NCI-H460 (cell line): Measurements from ENCODE around the gene SLC28A1. TPM values are rescaled to one million over a fixed set of nuclear protein-coding genes. Genes with fewer than 3 reads are reported as not detected.

Source experiments
- DNase-seq: peaks from one replicate; pipeline ENCODE4 v3.0.0-alpha.2; 2016; ENCODE audit warnings: low read depth; ENCODE audit errors: extremely low read depth
- polyA plus RNA-seq: library from polyadenylated mRNA; depleted of rRNA; stranded (reverse); fragments of >200 nt; gene quantifications from 2 replicates; pipeline ENCODE4 v1.2.3, GENCODE V29; 2014; cell fraction: nucleus; rRNA removed
- total RNA-seq: library from RNA; depleted of rRNA; stranded (reverse); fragments of >200 nt; shearing (Covaris generic); gene quantifications from 2 replicates; pipeline ENCODE4 v1.2.3, GENCODE V29; 2014; rRNA removed

Gene SLC28A1, protein sequence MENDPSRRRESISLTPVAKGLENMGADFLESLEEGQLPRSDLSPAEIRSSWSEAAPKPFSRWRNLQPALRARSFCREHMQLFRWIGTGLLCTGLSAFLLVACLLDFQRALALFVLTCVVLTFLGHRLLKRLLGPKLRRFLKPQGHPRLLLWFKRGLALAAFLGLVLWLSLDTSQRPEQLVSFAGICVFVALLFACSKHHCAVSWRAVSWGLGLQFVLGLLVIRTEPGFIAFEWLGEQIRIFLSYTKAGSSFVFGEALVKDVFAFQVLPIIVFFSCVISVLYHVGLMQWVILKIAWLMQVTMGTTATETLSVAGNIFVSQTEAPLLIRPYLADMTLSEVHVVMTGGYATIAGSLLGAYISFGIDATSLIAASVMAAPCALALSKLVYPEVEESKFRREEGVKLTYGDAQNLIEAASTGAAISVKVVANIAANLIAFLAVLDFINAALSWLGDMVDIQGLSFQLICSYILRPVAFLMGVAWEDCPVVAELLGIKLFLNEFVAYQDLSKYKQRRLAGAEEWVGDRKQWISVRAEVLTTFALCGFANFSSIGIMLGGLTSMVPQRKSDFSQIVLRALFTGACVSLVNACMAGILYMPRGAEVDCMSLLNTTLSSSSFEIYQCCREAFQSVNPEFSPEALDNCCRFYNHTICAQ
- not detected in 2 replicates for total RNA-seq
- not detected in 2 replicates for polyA plus RNA-seq

DNA sequence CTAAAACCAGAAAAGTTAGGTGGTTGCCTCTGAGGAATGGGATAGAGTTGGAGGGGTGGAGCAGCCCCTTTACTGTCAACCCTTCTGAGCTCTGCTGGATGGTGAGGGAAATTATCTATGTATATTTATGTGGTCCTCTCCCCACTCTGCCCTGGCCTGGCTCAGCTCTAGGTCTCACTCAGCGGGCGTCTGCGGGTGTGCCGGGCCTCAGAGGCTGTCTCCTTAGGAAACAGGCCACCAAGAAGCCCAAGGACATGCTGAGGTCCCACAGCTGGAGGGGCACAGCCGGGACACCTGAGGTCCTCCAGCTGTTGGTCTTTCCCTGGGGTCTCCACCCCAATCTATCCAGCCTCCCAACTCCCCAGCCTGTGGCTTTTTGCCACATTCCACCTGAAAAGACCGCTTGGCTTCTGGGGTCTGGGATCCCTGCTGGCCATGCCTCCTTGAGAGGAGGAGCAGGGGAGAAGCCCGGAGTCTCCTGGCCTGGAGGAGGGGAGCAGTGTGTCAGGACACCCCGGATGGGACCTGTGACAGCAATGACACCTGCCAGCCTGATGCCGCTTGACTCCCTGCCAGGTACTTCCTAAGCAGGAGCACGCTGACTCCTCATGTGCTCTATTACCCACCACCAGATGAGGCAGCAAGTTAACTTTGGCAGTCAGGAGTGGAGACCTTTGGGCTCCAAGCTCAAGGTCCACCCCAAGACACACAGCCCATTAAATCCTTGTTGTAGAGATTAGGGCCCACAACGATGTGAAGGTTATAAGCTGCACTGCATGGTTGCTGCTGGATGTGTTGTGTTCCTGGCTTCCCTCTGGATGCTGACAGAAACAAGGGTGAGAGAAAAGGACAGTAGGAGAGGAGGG is at the start of gene SLC28A1:
TSS of gene SLC28A1 (plus strand) at position 747 of the 866 bp plus-strand sequence. CDS start 3,099 bp downstream, outside the sequence.
- no peak for DNase-seq

GRCh38 chr15:84834969-84835368 is 49.5 kb upstream of the SLC28A1 start:
- no peak for DNase-seq

DNA sequence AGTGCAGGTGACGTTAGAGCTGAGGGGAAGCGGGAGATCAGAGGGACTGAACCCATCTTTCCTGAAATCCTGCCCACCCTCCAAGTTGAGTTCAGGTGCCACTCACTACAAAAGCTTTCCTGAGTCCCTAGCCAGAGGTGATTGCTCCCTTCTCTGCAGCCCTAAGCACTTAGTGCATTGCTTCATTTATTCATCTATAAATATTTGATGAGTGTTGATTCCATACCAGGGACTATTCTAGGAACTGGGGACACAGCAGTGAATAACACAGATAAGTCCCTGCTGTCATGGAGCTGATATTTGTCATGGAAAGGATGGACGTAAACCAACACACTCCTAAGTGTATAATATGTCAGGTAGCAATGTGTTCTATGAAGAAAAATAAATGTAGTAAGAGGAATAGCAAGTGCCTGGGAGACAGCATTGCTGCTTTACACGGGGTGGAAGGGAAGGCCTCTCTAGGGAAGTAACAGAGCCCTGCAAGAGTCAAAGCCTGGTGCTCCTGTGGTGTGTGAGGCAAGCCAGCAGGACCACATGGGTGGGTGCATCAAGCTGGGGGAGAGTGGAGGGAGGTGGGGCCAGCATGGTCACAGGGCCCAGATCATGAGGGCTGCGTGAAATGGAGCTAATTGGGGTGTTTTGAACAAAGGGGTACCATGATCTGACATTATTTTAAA is 48.7 kb upstream of the SLC28A1 start:
- no peak for DNase-seq

DNA sequence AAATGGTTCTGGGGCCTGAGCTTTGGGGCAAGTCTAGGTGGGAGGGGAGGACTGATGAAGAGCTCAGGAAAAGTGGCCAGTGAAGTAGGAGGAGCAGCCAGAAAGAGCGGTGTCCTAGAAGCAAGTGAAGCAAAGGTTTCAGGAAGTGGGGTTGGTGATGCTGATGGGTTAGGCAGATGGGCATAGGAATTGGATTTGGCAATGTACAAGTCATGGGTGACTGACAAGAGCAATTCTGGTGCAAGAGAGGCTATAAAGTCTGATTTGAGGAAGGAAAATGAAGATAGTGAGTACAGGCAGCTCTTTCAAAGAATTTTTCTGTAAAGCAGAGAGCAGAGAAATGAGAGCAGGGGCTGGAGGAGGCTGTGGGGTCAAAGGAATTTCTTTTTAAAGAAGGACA is 47.6 kb upstream of the SLC28A1 start:
- no peak for DNase-seq

DNA sequence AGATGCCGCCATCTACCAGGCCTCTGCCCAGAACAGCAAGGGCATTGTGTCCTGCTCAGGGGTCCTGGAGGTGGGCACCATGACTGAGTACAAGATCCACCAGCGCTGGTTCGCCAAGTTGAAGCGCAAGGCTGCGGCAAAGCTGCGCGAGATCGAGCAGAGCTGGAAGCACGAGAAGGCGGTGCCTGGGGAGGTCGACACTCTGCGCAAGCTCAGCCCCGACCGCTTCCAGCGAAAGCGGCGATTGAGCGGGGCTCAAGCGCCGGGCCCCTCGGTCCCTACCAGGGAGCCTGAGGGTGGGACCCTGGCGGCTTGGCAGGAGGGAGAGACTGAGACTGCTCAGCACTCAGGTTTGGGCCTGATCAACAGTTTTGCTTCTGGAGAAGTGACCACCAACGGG is 44.7 kb upstream of the SLC28A1 start:
- DNase-seq = no peak

- DNase-seq = no peak
These were observed 44.2 kb upstream of the SLC28A1 start for GRCh38 chr15:84840255-84840654.

GRCh38 chr15:84840741-84841429 is 43.6 kb upstream of the SLC28A1 start:
- no peak for DNase-seq

- DNase-seq = no peak
These were observed 41.7 kb upstream of the SLC28A1 start for GRCh38 chr15:84842781-84843180.

- no peak for DNase-seq
These were observed 39.5 kb upstream of the SLC28A1 start for GRCh38 chr15:84844964-84845363.

- DNase-seq = peak; percentile 38
These were observed 38.8 kb upstream of the SLC28A1 start for GRCh38 chr15:84845631-84846030.

- no peak for DNase-seq
These were observed 38.2 kb upstream of the SLC28A1 start for GRCh38 chr15:84846269-84846668.

DNA sequence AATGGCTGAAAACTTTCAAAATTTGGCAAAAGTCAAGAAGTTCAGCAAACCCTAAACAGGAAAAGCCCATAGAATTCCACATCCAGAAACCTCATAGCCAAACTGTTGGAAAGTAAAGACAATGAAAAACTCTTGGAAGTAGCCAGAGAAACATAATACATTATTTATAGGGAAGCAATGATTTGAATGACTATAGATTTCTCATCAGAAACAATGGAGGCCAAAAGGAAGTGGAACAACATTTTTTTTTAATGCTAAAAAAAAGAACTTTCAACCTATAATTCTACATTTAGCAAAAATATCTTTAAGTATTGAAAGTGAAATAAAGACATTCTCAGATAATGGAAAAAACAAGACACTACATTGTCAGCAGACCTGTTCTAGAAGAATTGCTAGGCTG is 37.1 kb upstream of the SLC28A1 start:
- DNase-seq = no peak

DNA sequence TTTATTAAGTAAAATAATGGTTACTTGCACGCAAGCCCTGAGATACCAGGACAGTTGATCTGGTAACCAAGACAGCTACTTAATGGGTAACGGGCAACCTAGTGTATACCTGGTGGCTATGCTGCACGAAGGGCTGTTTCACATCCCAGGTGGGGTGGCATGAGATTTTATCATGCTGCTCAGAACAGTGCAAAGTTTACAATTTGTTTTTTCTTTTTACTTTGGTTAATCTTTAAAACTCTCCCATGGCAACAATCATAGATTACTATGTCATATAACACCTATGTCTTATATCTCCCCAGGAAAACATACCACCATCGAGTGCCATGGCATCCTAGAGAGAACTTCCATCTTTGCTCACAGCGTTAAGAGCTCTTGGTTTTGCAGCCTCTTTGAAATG is 32.2 kb upstream of the SLC28A1 start:
- DNase-seq = no peak

GRCh38 chr15:84855136-84855535 is 29.3 kb upstream of the SLC28A1 start:
- no peak for DNase-seq

DNA sequence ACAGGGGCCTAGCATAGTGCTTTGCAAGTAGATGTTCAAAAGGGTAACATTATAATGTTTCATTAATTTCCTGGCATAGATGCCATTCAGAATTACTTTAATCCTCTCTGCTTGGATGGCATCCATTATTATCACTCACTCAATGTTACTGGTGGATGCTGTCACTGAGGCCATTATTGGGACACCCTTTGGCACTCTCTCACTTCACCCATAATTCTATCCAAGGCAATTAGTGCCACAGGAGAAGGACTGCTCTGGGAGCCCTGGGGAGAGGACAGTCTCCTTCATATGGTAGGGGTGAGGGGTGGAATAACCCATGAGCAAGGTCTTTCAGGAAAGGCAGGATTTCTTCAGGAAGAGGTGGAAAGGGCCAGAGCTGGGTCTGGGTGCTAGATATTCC is 28.7 kb upstream of the SLC28A1 start:
- no peak for DNase-seq

DNA sequence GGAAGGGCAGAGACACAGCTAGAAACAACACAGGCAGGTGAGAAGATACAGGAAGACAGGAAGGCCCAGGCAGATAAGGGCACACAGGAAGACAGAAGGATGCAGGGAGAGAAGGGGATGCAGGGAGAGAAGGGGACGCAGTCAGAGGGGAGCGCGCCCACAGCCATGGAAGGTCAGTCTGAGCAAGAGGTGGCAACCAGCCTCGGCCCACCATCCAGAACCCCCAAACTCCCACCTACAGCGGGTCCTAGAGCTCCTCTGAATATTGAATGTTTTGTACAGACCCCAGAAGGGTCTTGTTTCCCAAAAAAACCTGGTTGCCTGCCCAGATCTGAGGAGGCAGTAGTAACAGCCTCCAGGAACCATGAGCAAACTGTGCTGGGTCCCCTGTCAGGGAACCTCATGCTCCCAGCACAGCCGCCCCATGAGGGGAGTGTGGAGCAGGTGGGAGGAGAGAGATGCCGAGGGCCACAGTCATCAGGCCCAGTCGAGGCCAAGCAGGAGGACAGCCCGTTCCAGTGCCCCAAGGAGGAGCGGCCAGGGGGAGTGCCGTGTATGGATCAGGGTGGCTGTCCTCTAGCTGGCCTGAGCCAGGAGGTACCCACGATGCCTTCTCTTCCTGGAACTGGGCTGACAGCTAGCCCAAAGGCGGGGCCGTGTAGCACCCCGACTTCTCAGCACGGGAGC is 27.6 kb upstream of the SLC28A1 start:
- no peak for DNase-seq

- DNase-seq = no peak
These were observed 27.0 kb upstream of the SLC28A1 start for GRCh38 chr15:84857418-84858004.

DNA sequence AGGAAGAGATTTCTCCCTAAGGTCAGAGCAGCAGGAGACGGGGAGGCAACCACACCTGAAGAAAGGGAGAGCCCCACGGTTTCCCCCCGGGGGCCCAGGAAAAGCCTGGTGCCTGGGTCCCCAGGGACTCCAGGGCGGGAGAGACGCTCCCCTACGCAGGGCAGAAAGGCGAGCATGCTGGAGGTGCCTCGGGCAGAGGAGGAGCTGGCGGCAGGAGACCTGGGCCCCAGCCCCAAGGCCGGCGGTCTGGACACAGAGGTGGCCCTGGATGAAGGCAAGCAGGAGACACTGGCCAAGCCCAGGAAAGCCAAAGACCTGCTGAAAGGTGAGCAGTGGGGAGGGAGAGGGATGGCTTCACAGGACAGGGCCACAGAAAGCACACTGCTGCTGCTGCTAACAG is 26.2 kb upstream of the SLC28A1 start:
- no peak for DNase-seq

GRCh38 chr15:84859144-84859543 is 25.3 kb upstream of the SLC28A1 start:
- DNase-seq = no peak
